GM18499 (cell line): ENCODE measurements around the gene UCHL3.
A peak's percentile ranks its signal among the peaks of the same experiment; 100 is the strongest.

Experiments used
- ATAC-seq: cut with Tn5 transposase; IDR thresholded peaks from one replicate; pipeline ENCODE4 v1.9.1; 2021; ENCODE audit warnings: moderate number of reproducible peaks; ENCODE audit not compliant: insufficient read depth, unreplicated experiment

UCHL3 gene

GRCh38 chr13:75549262-75550158 lies at the start of gene UCHL3:
Gene UCHL3 (plus strand): TSS chr13:75549791. CDS start chr13:75549821, 30 bp downstream.
- ATAC-seq, result peak; percentile 94

GRCh38 chr13:75505327-75505726 lies 44.3 kb upstream of the UCHL3 start:
- no peak for ATAC-seq

- ATAC-seq, result no peak
Measured at GRCh38 chr13:75506018-75506417, 43.6 kb upstream of the UCHL3 start.

DNA sequence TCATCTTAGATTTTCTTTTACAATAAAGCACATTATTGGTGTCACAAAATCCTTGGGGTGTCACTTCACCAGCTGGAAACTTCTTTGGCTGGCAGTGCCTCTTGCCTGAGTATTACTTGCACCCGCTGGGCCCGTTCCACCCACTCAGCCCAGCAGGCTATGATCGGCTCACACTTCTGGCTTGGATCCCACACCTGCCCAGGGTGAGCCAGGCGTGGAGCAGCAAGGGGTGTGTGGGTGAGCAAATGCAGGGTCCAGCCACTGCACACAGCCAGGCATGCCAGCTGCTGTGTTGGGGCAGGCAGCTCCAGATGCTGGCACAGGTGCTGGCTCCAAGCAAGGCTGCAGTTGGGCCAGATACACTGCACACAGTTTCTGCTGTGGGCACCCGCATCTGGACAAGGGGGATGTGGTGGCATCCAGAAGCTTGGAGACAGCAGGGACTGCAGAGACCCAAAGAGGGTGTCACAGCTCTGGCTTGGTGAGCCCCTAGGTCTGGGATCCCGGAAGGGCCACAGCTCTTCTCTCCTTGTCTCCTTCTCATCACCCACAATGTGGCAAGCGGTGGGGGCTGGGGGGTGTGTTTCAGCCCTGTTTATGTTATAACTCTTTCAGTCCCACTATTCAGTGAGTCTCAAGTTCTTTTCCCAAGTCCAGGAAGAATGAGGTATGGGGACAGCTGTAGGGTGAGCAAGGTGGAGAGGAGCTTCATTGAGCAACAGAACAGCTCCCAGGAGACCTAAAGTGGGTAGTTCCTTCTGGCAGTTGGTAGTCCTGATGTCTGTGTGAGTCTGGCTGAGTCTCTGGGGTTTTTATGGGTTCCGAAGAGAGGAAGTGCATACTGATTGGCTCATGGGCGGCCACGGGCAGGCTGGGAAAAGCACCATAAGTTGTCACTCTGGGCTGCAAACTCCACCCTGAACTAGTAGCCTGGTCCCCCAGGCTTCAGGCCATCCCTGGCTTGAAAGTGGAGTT lies 42.3 kb upstream of the UCHL3 start:
- no peak for ATAC-seq

DNA sequence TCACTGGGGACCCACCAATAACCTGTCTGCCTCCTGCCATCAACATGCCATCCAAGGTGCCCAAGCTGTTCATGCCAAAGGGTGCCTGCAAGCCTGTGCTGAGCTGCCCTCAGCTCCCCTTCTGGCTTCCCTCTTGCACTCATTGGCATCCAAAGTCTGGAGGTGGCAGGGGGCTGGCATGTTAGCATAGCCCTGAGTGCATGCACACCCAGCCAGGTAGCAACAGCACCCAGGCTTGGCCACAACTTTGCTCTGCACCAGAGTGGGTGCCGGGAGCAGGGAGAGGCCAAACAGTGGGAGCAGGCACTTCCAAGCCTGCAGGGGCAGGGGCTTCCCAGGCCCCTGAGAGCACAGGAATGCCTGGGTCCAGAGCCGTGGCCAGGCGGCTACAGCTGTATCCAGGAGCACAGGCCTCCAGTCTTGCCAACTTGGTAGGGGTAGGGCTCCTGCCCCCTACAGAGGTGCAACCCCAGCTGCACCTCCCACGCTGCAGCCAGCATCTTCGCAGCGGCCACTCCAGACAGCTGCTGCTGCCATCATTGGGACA lies 41.5 kb upstream of the UCHL3 start:
- ATAC-seq, result no peak

- ATAC-seq, result no peak
Measured at GRCh38 chr13:75511051-75511625, 38.5 kb upstream of the UCHL3 start.

GRCh38 chr13:75512253-75512652 lies 37.3 kb upstream of the UCHL3 start:
- peak; percentile 89 for ATAC-seq

DNA sequence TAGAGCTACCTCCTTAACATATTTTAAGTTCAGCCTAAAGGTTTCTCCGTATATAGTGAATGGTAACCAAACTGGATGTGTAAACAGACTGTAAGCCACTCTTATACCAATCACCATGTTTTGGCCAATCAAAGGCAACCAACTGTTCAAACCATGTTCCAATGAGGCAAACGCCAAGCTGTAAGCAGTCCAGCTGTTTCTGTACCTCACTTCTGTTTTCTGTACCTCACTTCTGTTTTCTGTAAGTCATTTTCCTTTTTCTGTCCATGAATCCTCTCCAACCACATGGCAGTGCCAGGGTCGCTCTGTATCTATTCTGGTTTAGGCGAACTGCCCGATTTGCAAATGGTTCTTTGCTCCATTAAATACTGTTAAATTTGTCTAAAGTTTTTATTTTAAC lies 36.3 kb upstream of the UCHL3 start:
- no peak for ATAC-seq

DNA sequence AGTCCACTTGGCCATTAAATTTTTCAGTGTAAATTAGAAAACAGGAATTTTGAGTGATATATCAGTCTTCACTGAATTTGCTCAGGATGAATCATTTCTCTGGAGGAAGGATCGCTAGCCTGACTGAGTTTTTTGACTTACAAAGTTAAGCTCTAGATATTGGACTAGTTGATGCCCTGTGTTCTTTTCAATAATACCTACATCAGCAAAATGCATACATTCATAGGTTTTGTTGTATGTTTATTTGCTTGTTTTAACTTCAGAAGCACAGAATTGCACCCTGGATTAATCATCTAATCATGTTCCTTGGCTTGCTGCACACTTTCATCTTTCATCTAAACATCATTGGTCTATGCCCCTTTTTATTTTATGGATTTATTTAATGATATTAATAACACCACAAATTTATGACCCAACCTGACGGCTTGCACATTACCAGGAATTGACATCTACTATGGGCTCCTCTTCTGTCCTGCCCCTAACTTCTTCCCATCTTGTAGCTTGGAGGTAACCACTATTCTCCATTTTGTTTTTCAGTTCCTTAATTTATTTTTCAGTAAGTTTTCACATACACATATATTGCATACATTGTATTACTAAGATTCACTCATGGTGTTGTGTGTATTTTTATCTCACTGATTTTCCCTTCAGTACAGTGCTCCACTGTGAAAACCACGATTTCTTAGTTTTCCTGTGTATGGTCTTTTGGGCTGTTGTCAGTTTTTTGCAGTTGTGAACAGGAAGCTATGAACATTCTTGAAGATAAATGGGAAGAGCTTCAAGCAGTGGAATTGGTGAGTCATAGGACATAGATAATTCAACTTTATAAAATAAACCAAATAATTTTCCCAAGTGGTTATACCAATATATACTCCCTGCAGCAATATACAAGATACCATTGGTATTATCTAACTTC lies 35.3 kb upstream of the UCHL3 start:
- ATAC-seq, result no peak

DNA sequence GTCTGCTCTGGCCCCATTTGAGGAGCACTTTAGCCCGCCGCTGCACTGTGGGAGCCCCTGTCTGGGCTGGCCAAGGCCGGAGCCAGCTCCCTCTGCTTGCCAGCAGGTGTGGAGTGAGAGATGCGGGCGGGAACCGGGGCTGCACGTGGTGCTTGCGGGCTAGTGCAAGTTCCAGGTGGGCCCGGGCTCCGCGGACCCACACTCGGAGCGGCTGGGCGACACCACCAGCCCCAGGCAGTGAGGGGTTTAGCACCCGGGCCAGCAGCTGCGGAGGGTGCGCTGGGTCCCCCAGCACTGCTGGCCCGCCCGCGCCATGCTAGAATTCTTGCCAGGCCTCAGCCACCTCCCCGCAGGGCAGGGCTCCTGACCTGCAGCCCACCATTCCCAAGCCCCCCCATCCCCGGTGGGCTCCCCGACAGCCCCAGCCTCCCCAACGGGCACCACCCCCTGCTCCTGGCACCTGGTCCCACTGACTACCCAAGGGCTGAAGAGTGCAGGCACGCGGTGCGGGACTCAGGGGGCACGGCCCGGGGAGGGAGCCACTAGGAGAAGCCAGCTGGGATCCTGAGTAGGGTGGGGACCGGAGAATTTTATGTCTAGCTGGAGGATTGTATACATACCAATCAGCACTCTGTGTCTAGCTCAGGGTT lies 31.0 kb upstream of the UCHL3 start:
- no peak for ATAC-seq

- no peak for ATAC-seq
Measured at GRCh38 chr13:75521956-75522355, 27.6 kb upstream of the UCHL3 start.

GRCh38 chr13:75530549-75530961 lies 19.0 kb upstream of the UCHL3 start:
- ATAC-seq, result no peak

DNA sequence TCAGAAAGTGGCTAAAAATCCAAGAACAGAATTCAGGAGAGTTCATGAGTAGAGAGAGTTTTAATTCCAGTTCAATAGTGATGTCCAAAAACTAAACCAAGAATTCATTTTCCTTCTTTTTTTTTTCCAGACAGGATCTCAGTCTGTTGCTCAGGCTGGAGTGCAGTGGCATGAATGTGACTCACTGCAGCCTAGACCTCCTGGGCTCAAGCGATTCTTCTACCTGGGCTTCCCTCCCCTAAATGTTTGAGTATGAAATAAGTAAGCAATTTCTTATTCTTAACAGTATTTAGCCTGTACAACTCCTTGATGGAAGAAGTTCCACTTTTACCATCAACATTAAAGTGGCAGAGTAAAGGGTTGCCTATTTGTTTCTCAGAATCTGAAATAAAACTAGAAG lies 15.7 kb upstream of the UCHL3 start:
- no peak for ATAC-seq

GRCh38 chr13:75537401-75538365 lies 11.9 kb upstream of the UCHL3 start, which contains the start of gene COMMD6:
Gene COMMD6 (minus strand): TSS chr13:75537841. CDS start chr13:75537805, 36 bp downstream.
- ATAC-seq, result peak; percentile 87

DNA sequence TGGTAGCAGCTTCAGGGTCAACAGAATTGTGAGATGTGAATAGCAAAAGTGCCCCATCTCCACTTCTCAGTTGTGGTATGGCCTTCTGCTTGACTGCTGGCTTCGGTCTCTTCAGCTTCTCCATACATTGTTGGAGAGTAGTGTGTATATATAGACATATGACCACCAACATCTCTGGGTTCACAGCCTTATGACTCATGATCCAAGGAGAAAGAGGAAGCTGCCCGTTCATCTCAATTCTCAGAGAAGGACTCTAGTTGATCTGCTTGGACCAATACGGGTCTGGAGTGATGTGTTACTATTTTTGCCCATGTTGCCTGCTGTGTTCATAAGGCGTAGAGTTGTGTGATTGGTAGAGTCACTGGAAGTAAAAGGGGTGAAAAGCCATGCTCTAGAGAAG lies 8.3 kb upstream of the UCHL3 start:
- no peak for ATAC-seq

GRCh38 chr13:75541961-75542360 lies 7.6 kb upstream of the UCHL3 start:
- ATAC-seq, result no peak

- ATAC-seq, result no peak
Measured at GRCh38 chr13:75544681-75545330, 4.8 kb upstream of the UCHL3 start.
